GM18502 (cell line): ENCODE results near the gene KNDC1.

Source experiments
- ATAC-seq: cut with Tn5 transposase; IDR thresholded peaks from one replicate; pipeline ENCODE4 v1.9.1; 2021; ENCODE audit warnings: mild to moderate bottlenecking; ENCODE audit not compliant: unreplicated experiment, poor library complexity

Gene KNDC1

GRCh38 chr10:133187091-133187905 is 27.3 kb downstream of the KNDC1 start:
- ATAC-seq = no peak

- ATAC-seq = no peak
Measured at GRCh38 chr10:133187906-133188681, 28.1 kb downstream of the KNDC1 start.

GRCh38 chr10:133189256-133189655 is 29.2 kb downstream of the KNDC1 start:
- ATAC-seq = no peak

- no peak for ATAC-seq
Measured at GRCh38 chr10:133189726-133190125, 29.7 kb downstream of the KNDC1 start.

GRCh38 chr10:133190225-133190624 is 30.2 kb downstream of the KNDC1 start:
- no peak for ATAC-seq

- no peak for ATAC-seq
Measured at GRCh38 chr10:133191651-133192050, 31.6 kb downstream of the KNDC1 start.

- ATAC-seq = no peak
Measured at GRCh38 chr10:133194151-133194550, 34.1 kb downstream of the KNDC1 start.

- no peak for ATAC-seq
Measured at GRCh38 chr10:133195096-133195495, 35.1 kb downstream of the KNDC1 start.

- ATAC-seq = no peak
Measured at GRCh38 chr10:133195611-133196010, 35.6 kb downstream of the KNDC1 start.

- no peak for ATAC-seq
Measured at GRCh38 chr10:133196221-133196915, 36.3 kb downstream of the KNDC1 start.

GRCh38 chr10:133196936-133197758 is 37.1 kb downstream of the KNDC1 start:
- ATAC-seq = no peak

GRCh38 chr10:133197786-133198185 is 37.8 kb downstream of the KNDC1 start:
- ATAC-seq = no peak

- ATAC-seq = no peak
Measured at GRCh38 chr10:133198206-133198605, 38.2 kb downstream of the KNDC1 start.

GRCh38 chr10:133198621-133199487 is 38.8 kb downstream of the KNDC1 start:
- no peak for ATAC-seq

- ATAC-seq = no peak
Measured at GRCh38 chr10:133199488-133199885, 39.5 kb downstream of the KNDC1 start.

GRCh38 chr10:133199992-133200611 is 40.1 kb downstream of the KNDC1 start:
- ATAC-seq = no peak

GRCh38 chr10:133200621-133201031 is 40.6 kb downstream of the KNDC1 start:
- no peak for ATAC-seq

GRCh38 chr10:133201151-133201947 is 41.3 kb downstream of the KNDC1 start:
- no peak for ATAC-seq
